GM21737 (cell line): Measurements from ENCODE around the gene PLXDC2.
"Not testable (repeated sequence)": the region's sequence is repeated elsewhere in the genome, so short reads cannot be mapped to it uniquely, and the experiment has no call there.

Experiments used
- ATAC-seq: cut with Tn5 transposase; IDR thresholded peaks from one replicate; pipeline ENCODE4 v1.9.1; 2021; ENCODE audit warnings: mild to moderate bottlenecking, moderate library complexity; ENCODE audit not compliant: unreplicated experiment

The PLXDC2 gene

DNA sequence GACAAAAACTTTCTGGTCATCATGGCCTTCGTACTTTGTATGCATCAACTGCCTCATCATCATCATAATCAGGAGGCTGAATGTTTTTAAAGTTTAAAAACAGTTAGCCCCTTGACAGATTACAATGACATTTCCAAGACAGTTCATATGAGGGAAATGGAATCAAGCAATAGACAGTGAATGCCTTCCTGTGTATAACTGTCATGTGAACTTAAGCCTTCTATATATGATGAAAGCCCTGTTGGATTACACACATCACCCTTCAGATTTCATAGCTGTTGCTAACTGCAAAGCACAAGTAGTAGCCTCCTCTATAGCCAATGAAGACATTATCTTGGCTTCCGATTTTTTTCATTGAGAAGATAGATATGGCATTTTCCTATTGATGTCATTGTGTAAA, 154.0 kb downstream of the PLXDC2 start:
- ATAC-seq = no peak

DNA sequence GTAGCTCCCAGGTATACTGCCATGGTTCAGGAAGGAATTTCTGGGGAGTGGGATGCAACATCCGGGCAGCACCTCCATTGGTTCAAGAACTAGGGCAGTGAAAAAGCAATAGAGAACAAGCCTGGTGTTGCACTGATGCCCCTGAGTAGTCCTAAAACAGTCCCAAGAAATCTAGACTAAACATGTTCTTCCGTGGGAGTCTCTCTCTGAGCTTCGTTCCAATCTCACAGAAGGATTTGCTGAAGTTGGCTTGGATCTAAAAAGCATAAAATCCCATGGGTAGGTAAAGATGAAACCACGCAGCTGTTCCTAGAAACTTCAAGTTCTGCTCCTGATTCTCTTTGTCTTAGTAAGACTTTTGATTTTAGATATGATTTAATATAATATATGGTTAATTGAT, 154.5 kb downstream of the PLXDC2 start:
- no peak for ATAC-seq

DNA sequence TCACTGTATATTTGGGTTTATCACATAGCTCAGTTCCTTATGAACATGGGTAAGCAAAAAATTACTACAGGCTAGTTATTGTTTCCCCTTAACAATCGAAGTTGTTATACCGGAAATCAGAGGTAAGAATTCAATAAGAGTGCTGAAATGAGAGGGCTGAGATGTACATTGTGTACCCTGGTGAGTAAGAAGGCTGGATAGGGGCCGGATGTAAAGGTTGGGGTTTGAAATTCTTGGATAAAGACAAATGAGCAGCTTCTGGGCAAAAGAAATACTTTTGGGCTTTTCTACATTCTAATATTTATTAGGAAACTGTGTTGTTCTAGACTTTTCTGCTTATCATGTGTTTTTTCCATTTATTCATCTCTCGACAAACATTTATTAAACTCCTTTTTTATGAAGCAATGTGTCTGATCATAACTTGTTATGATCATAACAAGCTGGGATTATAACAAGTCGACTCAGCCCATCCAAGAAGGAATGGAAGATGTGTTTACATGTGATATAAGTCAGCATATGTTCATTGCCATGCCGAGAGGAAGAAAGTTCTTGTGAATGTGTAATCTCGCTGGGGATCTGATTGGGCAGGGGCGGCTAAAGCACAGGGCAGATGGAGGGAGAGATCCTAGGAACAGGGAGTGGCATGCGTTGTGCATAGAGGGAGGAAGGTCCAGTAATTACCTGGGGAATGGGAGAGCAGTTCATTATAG, 155.3 kb downstream of the PLXDC2 start:
- no peak for ATAC-seq

DNA sequence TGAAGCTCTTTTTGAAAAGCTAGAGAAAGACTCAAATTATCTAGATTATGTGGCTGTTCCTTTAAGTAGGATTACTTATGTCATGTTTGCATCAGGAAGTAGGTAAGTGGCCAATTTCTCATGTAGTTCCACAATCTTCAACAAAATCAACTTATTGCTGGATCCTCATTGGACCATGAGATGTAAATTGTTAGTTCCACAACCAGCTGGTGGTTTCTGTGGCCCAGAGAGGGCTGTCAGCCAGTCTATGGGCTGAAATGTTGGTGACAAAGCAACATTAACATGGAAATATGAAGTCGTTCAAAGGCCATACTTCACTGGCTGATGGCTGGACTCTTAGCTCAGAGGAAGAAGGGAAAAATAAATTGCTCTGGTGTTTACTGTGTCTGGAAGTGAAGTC, 157.9 kb downstream of the PLXDC2 start:
- ATAC-seq = no peak

DNA sequence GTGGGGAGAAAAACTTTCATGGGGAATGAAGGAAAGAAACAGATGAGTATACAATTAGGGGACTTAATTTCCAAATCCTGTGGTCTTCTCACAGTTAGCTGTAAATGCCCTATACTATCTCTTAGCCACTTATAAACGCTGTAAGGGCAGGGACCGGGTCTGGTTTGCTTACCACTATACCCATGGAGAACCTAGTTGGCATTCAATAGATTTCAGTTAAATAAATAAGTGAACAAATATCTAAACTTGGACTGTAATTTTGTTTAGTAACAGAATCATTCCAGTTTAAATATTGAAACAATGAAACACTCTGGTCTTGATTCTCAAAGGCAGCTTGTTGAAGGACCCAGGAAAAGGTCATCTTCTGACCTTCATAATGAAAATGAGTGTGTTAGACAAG, 158.3 kb downstream of the PLXDC2 start:
- no peak for ATAC-seq

DNA sequence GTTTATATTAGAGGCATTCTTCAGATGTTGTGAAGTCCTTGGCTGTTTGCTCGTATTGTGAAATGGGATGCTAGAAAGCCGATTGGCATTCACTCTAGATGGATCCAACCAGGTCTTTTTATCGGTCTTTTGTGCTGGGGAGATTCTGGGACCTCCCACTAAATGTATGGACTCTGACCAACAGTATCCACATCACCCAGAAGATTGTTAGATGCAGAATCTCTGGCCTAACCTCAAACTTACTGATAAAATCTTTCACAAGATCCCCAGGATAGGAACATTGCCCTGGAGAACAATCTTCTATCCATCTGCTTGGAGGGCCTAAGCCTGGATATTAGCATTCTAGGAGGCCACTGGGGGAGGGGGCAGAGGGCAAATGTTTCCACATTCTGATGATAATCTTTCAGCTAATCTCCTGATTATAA, 160.9 kb downstream of the PLXDC2 start:
- ATAC-seq = no peak

GRCh38 chr10:19979628-19980027, 163.4 kb downstream of the PLXDC2 start:
- no peak for ATAC-seq

- ATAC-seq = no peak
Observed at GRCh38 chr10:19983880-19984565, 167.8 kb downstream of the PLXDC2 start.

GRCh38 chr10:19985745-19986144, 169.5 kb downstream of the PLXDC2 start:
- no peak for ATAC-seq

DNA sequence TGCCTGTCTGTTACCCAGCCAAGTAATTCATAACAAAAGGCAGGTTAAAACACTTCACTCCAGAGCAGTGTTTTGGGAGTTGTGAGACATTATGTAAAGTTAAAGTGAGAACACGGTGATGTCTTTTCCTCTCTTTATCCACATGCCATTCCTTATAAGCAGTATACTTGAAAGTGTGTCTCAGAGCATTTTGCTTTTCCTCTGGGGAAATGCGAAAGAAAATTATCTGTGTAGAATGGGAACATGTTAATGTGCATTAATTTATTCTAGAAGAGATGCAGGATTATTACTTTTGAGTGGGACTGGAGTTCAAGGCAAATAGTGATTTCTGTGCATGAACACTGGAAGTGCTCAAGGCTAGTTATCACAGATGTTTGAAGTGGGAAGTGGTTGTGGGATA, 170.4 kb downstream of the PLXDC2 start:
- no peak for ATAC-seq

DNA sequence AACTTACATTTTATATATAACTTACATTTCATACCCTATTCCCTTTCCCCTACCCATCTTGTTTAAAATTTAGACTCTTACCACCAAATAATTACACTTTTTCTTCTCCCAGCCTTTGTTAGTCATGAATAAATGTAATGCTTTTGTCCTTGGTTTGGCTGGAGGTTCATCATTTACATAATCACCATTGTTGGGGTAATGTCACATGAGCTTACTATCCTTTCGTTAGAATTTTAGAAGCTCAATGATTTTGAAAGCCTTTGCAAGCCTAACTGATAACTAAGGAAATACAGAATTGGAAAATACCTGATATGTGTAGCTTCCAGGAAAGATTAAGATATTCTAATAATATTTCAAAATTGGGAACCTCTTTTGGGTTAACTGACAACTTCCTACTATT, 171.7 kb downstream of the PLXDC2 start:
- no peak for ATAC-seq

GRCh38 chr10:19993714-19994315, 177.6 kb downstream of the PLXDC2 start:
- no peak for ATAC-seq

DNA sequence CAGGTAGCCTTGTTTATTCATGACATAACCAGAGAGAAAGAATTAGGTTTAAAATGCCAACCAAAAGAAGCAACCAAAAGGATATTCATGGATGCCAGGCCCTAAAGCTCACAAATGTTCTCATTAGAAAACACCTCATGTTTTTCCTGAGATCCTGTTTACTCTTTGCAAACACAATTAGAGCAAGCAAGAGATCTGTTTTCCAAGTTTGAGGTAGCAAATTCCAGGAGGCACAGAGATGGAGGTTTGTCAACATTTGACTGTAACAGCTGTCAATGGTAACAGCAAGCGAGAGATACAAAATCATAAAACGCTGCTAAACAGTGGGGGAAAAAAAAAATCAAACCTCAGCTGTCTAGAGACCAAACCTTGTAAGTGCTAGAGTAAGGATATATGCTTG, 182.2 kb downstream of the PLXDC2 start:
- ATAC-seq = no peak

DNA sequence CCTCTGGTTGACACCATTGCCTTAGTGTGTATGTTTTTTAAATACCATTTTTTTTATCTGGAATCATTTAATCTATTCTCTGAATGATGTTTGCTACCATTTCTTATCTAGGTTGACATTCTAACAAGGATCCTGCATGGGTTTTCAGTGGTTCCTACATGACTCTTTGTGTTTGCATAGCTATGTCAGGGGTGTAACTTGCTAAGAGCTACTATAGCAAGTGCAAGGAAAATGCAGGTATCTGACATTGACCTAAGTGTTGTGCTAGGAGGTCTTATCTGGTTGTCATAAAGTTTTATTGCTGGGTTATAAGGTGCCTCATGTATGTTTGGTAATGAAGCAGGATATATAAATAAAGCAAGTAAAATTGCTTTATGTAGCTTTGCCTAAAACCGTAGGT, 183.2 kb downstream of the PLXDC2 start:
- no peak for ATAC-seq

GRCh38 chr10:20002026-20002425, 185.8 kb downstream of the PLXDC2 start:
- not testable (repeated sequence) for ATAC-seq

- ATAC-seq = no peak
Observed at GRCh38 chr10:20002657-20003056, 186.4 kb downstream of the PLXDC2 start.

DNA sequence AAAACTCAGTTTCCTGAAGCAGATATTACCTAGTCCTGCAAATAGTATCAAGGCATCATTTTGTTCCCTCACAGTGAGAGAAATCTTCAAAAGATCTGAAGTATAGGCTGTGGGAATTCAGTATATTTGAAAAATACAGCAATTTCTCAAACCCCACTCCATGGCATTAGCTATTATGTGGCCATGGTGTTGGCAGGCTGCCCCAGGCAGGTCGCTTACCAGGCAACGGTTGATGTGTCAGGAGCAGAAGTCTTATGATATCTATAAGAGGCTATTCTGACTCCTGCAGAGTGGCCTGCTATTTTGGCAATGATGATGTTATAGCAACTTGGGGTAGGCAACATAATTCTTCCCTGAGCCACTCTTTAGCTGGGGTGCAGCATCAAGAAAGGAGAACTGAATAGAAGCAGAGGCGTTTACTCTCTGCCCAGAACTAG, 187.9 kb downstream of the PLXDC2 start:
- peak; percentile 44 for ATAC-seq

DNA sequence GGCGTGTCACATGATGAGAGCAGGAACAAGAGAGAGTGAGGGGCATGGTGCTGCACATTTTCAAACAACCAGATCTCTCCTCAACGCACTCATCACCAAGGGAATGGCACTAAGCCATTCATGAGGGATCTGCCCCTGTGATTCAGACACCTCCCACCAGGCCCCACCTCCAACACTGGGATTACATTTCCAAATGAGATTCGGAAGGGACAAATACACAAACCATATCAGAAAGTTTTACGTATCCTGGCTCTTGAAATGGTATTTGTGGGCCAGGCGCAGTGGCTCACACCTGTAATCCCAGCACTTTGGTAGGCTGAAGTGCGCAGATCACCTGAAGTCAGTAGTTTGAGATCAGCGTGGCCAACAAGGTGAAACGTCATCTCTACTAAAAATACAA, 189.4 kb downstream of the PLXDC2 start:
- no peak for ATAC-seq

DNA sequence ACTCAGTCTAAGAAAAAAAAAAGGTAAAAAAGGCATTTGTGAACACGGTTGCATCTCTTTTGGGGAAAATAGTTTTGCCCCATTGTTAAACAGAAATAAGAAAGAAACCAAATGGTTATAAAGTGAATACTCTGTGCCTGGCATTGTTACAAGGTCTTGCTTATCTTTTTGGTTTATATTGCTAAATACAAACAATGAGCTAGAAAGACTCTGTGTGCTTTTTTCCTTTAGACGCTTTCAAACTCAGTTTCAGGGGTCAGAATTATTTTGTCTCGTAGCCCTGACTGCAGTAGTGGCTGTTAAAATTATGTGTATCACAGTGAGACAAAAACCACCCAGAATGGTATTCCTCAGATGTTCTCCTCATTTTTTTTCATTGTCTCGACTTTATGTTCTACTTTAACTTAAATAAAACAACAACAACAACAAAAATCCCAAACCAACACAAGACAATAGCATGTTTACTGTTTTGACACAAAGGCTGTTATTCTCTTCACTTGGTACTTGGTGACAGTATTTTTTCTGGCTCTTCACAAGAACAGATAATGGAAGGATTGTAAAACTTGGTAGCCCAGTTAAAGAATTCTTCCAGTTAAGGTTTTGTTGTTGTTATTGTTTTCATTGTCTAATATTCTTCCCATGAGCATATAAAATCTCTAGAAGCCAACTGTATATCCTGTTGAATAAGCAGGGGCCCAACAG, 190.1 kb downstream of the PLXDC2 start:
- ATAC-seq = no peak

DNA sequence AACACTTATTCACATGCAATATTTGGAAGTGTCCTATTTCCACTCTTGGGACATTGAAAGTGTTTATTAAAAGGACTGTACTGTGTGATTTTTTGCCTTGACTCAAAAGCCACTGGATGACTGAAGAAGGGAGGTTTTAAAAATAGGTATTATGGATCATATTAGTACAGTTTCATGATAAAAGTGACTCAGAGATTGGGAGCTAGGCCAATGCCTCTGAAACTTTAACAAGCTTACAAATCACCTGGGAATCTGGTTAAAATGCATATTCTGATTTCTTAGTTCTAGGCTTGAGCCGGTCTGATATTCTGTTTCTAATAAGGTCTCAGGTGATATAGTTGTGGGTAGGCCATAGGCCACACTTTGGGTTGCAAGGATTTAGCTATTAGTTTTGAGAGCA, 191.2 kb downstream of the PLXDC2 start:
- no peak for ATAC-seq

- no peak for ATAC-seq
Observed at GRCh38 chr10:20013991-20014750, 197.9 kb downstream of the PLXDC2 start.
